GM21528 (cell line): ENCODE measurements around the gene COX19.
"Not testable (repeated sequence)": the region's sequence is repeated elsewhere in the genome, so short reads cannot be mapped to it uniquely, and the experiment has no call there.

Source experiments
- ATAC-seq: cut with Tn5 transposase; IDR thresholded peaks from one replicate; pipeline ENCODE4 v1.9.1; 2021; ENCODE audit warnings: mild to moderate bottlenecking, moderate library complexity; ENCODE audit not compliant: unreplicated experiment, low FRiP score

COX19 gene

GRCh38 chr7:949021-949934 lies 26.1 kb downstream of the COX19 start:
- no peak for ATAC-seq

GRCh38 chr7:947391-948210 lies 27.7 kb downstream of the COX19 start:
- no peak for ATAC-seq

DNA sequence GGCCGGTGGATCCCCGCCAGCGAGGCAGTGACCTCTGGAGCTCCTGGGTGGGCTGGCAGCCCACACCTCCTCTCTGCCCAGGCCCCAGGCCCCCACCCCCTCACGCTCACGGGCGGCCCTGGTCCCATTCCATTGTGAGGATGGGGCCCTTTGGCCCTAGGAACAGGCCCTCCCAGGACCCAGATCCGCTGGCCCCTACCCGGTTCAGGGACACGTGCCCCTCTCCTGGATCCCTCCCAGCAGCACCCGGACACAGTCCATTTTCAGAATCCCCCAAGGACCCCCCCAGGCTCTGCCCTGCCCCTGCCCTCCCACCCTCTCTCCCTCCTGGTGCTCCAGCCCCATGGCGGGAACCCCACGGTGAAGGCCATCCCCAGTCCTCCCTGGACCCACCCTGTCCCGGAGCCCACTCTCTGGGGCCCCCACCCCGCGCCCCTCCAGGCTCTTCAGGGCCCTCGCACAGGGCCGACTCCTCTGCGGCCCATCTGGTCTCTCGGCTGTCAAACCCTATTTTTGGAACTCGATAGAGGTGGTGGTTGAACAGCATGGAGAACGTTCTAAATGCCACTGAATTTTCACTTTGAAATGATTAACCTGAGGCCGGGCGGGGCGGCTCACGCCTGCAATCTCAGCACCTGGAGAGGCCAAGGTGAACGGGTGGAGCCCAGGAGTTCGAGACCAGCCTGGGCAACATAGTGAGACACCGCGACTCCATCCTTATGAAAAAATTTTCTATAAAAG lies 28.9 kb downstream of the COX19 start:
- ATAC-seq: no peak

DNA sequence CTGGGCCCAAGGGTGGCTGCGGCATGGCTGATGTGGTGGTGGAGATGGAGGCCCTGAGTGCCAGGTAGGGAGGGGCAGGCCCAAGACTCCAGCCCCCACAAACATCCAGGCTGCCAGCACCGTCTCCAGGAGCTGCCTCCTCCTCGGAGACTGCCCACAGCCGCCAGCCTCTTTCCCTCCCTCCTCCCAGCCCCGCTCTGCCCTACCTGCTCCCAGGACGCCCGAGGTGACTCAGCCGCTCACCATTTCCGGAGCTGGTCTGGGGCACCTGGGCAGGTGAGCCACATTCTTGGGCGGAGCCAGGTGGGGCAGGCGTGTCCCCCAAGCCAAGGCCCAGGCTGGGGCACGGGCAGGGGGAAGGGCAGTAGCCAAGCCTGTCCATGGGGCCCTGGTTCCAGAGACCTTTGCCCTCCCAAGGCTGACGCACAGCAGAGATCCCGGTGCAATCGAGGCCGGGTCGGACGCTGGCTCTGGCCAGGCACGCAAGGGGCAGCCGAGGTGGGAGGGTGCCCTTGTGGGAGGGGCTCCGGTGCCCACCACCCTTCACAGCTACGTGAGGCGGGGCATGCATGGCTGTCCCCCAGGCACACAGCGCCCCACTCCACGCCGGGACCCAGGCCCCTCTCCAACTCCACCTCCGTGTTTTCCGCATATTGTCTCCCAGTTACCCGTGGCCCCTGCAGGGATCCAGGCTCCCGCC lies 29.6 kb downstream of the COX19 start:
- no peak for ATAC-seq

DNA sequence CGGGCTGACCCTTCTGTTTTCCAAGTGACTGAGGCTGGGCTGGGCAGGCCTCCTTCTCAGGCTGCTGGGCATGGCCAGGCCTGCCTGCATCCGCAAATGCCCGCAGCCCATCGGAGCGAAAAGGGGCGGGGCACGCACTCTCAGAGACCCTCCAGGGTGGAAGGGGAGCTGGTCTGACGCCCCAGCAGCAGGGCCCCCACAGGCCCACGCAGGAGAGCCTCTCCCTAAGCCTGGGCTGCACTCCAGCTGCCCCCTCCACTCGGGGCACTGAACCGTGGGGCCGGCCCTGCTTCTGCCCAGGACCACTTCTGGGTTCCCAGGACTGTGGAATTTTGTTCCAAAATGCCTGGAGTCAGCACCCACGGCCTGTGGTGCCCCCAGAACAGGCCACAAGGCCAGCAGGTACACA lies 30.2 kb downstream of the COX19 start:
- no peak for ATAC-seq

GRCh38 chr7:944744-945143 lies 30.6 kb downstream of the COX19 start:
- no peak for ATAC-seq

DNA sequence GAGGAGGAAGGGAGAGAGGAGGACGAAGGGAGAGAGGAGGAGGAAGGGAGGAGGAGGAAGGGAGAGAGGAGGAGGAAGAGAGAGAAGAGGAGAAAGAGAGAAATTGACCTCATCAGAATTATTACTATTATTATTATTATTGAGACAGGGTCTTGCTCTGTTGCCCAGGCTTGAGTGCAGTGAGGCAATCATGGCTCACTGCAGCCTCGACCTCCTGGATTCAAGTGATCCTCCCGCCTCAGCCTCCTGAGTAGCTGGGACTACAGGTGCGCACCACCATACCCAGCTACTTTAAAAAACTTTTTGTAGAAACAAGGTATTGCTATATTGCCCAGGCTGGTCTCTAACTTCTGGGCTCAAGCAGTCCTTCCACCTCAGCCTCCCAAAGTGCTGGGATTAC lies 31.6 kb downstream of the COX19 start:
- not testable (repeated sequence) for ATAC-seq

- no peak for ATAC-seq
Measured at GRCh38 chr7:940599-941408, 34.5 kb downstream of the COX19 start.

DNA sequence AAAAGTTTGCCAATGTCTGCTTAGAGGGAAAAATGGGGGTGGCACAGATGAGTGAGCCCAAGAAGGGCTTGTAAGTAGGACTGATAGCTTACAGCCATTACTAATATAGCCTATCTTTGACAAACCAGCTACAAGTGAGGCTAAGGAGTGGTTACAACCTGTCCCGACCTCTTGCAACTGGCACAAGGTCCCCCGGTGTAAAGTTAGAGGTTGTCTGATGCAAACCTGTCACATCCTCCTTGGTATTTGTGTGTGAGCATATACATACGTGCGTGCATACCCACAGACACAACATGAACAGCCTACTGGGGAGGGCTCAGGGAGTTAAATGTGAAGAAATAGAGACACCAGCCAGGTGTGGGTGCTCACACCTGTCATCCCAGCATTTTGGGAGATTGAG lies 35.5 kb downstream of the COX19 start:
- no peak for ATAC-seq

DNA sequence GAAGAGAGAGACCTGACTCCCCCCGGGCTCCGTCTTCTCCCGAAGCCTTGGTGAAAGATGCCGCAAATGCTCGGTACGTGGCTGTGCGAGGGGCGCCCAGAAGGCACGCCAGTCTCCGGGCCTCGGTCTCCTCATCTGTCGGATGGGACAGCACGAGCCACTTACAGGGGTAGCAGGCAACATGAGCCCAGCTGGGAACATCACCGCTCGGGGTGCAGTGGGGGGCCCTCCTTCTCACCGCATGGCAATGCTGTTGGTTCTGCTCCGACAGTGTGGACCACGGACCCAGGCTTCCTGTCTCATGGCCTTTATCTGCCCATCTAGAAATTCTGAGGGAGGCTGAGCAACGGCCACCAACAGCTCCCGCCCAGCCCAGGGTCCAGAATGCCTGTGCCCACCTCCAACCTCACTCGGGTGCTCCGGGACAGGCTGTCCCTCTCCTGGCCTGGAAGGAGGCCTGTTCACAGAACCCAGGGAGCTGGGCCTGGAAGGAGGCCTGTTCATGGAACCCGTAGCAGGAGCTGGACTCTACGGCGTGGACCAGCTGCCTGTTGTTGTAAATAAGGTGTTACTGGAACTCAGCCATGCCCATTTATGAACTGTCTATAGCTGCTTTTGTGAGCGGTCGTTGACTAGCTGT lies 36.7 kb downstream of the COX19 start:
- ATAC-seq: no peak

DNA sequence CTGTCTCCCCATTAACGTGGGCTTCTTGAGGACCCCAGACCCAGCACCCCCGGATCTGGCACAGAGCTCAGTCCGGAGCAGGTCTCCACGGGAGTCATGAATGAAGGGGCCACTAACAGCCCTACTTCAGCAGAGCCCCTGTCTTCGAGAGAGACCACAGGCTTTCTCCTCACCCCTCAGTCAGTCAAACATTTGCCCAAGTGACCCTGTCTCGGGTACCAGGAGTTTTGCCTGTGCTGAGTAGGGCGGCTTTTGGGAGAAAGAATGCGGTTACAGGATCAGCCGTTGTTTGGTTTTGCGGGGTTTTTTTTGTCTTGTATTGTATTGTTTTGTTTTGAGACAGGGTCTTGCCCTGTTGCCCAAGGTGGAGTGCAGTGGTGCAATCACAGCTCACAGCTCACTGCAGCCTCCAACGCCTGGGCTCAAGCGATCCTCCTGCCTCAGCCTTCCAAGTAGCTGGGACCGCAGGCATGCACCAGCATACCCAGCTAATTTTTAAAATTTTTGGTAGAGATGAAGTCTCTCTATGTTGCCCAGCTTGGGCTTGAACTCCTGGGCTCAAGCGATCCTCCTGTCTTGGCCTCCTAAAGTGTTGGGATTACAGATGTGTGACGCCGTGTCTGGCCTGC lies 37.4 kb downstream of the COX19 start:
- ATAC-seq: no peak

DNA sequence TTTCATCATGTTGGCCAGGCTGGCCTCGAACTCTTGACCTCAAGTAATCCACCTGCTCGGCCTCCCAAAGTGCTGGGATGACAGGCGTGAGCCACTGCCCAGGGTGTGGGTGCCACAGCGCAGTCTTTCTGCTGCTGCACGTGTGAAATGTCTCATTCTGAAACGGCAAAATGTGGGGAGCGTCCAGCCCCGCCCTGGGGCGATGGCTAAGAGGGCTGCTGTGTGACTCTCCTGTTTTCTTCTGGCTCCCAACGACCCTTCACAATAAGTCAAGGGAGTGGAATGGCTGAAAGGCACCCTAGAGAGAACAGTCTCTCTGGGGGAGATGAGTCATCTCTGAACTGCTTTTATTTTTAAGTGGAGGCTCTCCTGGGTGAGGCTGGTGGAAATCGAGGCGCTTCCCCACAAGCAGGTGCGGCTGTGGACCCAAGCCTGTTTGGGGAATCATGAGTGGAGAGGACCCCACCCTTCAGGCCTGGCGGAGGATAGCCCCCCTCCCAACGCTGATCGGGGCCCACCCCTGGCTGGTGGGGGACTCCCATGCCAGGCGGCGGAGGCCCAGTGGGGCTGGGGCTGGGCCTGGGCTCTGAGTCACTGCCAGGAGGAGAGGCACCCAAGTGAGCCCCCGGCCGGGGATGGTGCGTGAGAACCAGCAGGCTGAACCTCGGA lies 38.8 kb downstream of the COX19 start:
- peak; percentile 64 for ATAC-seq

DNA sequence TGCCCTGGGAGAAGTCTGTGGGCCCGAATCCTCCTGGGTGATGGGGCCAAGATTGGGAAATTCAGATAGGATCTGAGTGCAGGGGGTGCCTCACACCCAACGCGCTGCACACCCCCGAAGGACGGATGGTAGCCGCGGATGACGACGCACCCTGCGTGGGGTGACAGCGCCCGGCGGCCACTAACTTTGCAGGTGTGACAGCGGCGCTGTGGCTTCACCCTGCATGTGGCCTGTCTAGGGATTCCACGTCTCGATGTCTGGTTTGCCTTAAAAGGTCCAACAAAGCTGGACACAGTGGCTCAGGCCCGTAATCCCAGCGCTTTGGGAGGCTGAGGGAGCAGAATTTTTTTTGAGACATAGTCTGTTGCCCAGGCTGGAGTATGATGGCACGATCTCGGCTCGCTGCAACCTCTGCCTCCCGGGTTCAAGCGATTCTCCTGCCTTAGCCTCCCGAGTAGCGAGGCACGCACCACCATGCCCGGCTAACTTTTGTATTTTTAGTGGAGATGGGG lies 39.4 kb downstream of the COX19 start:
- ATAC-seq: no peak

- ATAC-seq: no peak
Measured at GRCh38 chr7:935164-935873, 40.0 kb downstream of the COX19 start.

DNA sequence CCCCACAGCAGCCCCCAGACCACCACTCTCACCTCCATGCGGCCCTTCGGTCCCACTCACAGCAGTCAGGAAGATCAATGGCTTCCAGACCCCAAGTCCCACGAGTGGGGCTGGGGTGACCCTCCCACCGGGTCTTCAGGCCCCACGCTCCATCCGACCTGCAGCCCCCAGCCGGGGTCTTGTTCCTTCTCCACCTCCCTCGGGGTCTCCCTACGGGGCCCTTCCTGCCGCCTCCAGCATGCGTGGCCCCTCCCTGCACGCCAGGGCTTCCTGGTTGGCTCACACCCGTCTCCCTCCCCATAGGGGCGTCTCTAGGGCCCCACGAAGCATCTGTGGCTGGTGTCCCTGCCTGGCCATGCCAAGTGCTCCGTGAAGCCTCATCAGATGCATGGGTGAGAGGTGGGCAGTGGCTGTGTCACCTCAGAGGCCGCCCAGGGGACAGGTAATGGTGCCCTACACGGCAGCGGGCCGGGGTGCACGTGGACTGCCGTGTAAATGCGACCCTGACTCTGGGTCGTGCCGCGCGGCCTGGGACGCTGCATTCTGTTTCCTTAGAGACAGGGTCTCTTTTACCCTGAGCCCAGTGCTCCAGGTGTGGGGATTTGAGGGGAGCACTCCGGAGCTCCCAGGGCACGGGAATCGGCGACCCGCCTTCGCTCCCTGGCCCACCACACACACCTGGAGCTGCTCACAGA lies 40.7 kb downstream of the COX19 start:
- no peak for ATAC-seq

DNA sequence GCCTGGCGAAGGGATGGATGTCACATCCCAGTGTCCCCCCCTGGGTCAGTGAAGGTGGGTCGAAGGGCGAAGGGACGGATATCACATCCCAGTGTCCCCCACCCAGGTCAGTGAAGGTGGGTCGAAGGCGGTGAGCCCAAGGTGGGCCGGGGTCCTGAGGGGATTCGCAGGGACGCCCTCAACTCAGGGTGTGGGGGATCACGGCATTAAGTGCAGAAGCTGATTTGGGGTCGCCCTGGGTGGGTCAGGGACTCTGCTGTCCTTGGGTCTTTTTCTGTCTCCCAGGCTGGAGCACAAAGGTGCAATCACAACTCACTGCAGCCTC lies 42.7 kb downstream of the COX19 start:
- no peak for ATAC-seq
